Measurements from ENCODE around the gene PAK2.

DNA sequence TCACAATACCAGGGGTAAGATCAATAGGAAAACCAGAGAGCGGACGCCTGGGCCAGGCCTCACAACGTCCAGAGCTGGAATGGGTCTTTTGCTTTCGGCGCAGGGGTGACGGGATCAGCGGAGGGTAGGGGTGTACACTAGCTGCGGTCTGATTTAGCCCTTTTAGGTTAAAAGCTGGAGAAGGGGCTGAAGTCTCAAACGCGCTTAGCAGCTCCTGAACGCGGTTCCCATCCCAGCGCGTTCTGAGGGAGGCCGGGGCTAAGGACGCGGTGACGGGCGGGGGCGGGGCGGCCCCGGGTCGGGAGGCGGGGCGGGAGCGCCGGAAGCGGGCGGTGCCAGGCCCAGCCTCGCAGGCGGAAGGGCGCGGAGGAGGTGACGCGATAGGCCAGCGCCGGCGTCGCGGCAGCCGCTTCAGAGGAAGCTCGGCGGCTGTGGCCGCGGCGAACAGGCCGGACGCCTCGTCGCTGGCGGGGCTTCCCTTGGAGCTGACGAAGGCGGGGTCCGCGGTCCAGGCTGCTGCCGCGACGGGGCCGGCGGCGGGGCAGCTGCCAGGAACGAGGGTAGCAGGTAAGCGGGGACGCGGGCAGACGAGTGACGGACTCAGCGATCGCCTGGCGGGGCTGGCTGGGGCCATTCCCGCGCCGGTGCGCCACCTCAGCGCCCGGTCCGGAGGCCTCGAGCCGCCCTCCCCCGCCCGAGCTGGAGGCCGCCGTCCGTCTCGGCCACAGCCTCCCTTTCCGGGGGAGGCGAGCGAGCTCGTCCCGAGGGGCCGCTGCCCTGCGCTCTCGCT lies 128.0 kb downstream of the PAK2 start, which contains the start of gene SENP5:
- TF ChIP-seq CTCF (IDR thresholded peaks at IDR 0.05; ENCODE audit: insufficient read depth, low read length) (no peak), POLR2AphosphoS5 (IDR thresholded peaks at IDR 0.05; ENCODE audit: low read depth) (peak; percentile 72), GABPA (IDR thresholded peaks at IDR 0.05; ENCODE audit: low read depth) (peak; percentile 67), SPI1 (IDR thresholded peaks at IDR 0.05; ENCODE audit: borderline replicate concordance, low read depth) (no peak; the same call in 1 of the 2 replicates)
- TF ChIP-seq, protein P1, sequence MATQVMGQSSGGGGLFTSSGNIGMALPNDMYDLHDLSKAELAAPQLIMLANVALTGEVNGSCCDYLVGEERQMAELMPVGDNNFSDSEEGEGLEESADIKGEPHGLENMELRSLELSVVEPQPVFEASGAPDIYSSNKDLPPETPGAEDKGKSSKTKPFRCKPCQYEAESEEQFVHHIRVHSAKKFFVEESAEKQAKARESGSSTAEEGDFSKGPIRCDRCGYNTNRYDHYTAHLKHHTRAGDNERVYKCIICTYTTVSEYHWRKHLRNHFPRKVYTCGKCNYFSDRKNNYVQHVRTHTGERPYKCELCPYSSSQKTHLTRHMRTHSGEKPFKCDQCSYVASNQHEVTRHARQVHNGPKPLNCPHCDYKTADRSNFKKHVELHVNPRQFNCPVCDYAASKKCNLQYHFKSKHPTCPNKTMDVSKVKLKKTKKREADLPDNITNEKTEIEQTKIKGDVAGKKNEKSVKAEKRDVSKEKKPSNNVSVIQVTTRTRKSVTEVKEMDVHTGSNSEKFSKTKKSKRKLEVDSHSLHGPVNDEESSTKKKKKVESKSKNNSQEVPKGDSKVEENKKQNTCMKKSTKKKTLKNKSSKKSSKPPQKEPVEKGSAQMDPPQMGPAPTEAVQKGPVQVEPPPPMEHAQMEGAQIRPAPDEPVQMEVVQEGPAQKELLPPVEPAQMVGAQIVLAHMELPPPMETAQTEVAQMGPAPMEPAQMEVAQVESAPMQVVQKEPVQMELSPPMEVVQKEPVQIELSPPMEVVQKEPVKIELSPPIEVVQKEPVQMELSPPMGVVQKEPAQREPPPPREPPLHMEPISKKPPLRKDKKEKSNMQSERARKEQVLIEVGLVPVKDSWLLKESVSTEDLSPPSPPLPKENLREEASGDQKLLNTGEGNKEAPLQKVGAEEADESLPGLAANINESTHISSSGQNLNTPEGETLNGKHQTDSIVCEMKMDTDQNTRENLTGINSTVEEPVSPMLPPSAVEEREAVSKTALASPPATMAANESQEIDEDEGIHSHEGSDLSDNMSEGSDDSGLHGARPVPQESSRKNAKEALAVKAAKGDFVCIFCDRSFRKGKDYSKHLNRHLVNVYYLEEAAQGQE (IDR thresholded peaks at IDR 0.05; ENCODE audit: insufficient replicate concordance, low read depth) = no peak

Measured in HL-60 (cell line).